HCT116 (cell line): ENCODE results near the gene KIAA1614. TPM values are rescaled to one million over a fixed set of nuclear protein-coding genes. Genes with fewer than 3 reads are reported as not detected.

Source experiments
- ATAC-seq: fragments of 200-7000 bp; cut with Tn5 transposase; 2 replicates; pipeline ENCODE4 v1.9.1; 2020; ENCODE audit warnings: mild to moderate bottlenecking, moderate library complexity
- BruUV-seq: library from RNA; stranded (reverse); fragments of 400-500 nt; replicated peaks from 2 replicates; lab custom pipeline; 2021; lab: Mats Ljungman, UMichigan
- CTCF ChIA-PET: fragments of 300-600 bp; sonication (Branson Sonifier 250); formaldehyde crosslinking; loops from one replicate; lab custom pipeline; 2021; ENCODE audit warnings: antibody characterized with exemption; lab: Charles Lee
- POLR2A ChIA-PET: fragments of 300-600, 350-600 bp; sonication (Branson Sonifier 250); formaldehyde crosslinking; loops from one replicate; lab custom pipeline; 2021; ENCODE audit warnings: antibody characterized with exemption; lab: Charles Lee
- RAD21 ChIA-PET, 2 experiments: fragments of 300-600 bp; sonication (Branson Sonifier 250); formaldehyde crosslinking; loops; one replicate each; lab custom pipeline; 2023; ENCODE audit warnings: low total read pairs in 2 of 2; ENCODE audit not compliant: uncharacterized antibody in 2 of 2, unreplicated experiment in 2 of 2, low non-redundant PET in 1 of 2; lab: Charles Lee
- DNase-seq: peaks from one replicate; pipeline ENCODE4 v3.0.0-alpha.2; 2010; ENCODE audit warnings: low read depth, low spot score
- H2AFZ ChIP-seq: fragments of 200-600 bp; shearing (Covaris generic), sonication (generic); 2 replicates; pipeline ENCODE4 v1.6.1; 2017; ENCODE audit warnings: low read depth, mixed run types, mixed read lengths, antibody characterized with exemption, low read length; ENCODE audit not compliant: poor library complexity, severe bottlenecking
- H3K27ac ChIP-seq: 2 replicates; pipeline ENCODE4 v1.5.1; 2012; ENCODE audit warnings: low read depth, low read length
- H3K27me3 ChIP-seq: fragments of 200-600 bp; sonication (generic); 2 replicates; pipeline ENCODE4 v1.6.1; 2016; ENCODE audit warnings: mixed run types, low read length, mixed read lengths; ENCODE audit not compliant: insufficient read depth
- H3K36me3 ChIP-seq, 2 experiments: fragments of 200-500 bp in 1 of 2; fragments of 200-600 bp in 1 of 2; sonication (Bioruptor generic) in 1 of 2; sonication (generic) in 1 of 2; 2 replicates each; pipeline versions ENCODE4 v1.5.1 to v1.6.1; 2014 to 2016; ENCODE audit warnings: low read length in 2 of 2, inconsistent platforms in 1 of 2, mixed read lengths in 1 of 2, mixed run types in 1 of 2; ENCODE audit not compliant: insufficient read depth in 2 of 2, control insufficient read depth in 1 of 2
- H3K4me1 ChIP-seq, 2 experiments: fragments of 200-600 bp in 1 of 2; sonication (generic) in 1 of 2; 2 replicates each; pipeline versions ENCODE4 v1.5.1 to v1.6.1; 2012 to 2017; ENCODE audit warnings: low read length in 2 of 2, inconsistent platforms in 1 of 2, mild to moderate bottlenecking in 1 of 2, mixed read lengths in 1 of 2, mixed run types in 1 of 2, moderate library complexity in 1 of 2; ENCODE audit not compliant: insufficient read depth in 2 of 2, control insufficient read depth in 1 of 2
- H3K4me2 ChIP-seq: fragments of 200-600 bp; sonication (generic); 2 replicates; pipeline ENCODE4 v1.6.1; 2017; ENCODE audit warnings: mixed run types, low read length, mixed read lengths
- H3K4me3 ChIP-seq, 2 experiments: fragments of 200-600 bp in 1 of 2; sonication (generic) in 1 of 2; replicated peaks in 1 of 2; 2 replicates each; pipeline ENCODE4 v1.5.1; 2011 to 2016; ENCODE audit warnings: low read length in 2 of 2, control low read depth in 1 of 2, low read depth in 1 of 2, mild to moderate bottlenecking in 1 of 2, mixed read lengths in 1 of 2, mixed run types in 1 of 2
- H3K79me2 ChIP-seq: fragments of 200-600 bp; sonication (generic); 2 replicates; pipeline ENCODE4 v1.6.1; 2017; ENCODE audit warnings: mild to moderate bottlenecking, mixed run types, low read length, moderate library complexity, mixed read lengths; ENCODE audit not compliant: insufficient read depth
- H3K9ac ChIP-seq: fragments of 200-600 bp; sonication (generic); 2 replicates; pipeline ENCODE4 v1.6.1; 2016; ENCODE audit warnings: low read length, mixed read lengths
- H3K9me2 ChIP-seq: fragments of 200-600 bp; sonication (generic), shearing (Covaris generic); 2 replicates; pipeline ENCODE4 v1.6.1; 2017; ENCODE audit warnings: mixed run types, mild to moderate bottlenecking, moderate library complexity; ENCODE audit not compliant: insufficient read depth
- H3K9me3 ChIP-seq, 2 experiments: fragments of 200-500 bp in 1 of 2; fragments of 200-600 bp in 1 of 2; sonication (Bioruptor generic) in 1 of 2; sonication (generic) in 1 of 2; 2 replicates each; pipeline ENCODE4 v1.6.1; 2014 to 2017; ENCODE audit warnings: low read length in 2 of 2, mixed read lengths in 2 of 2, inconsistent platforms in 1 of 2, low read depth in 1 of 2, mild to moderate bottlenecking in 1 of 2, mixed run types in 1 of 2, moderate library complexity in 1 of 2; ENCODE audit not compliant: control insufficient read depth in 1 of 2, insufficient read depth in 1 of 2
- H4K20me1 ChIP-seq: fragments of 200-600 bp; sonication (generic), shearing (Covaris generic); 2 replicates; pipeline ENCODE4 v1.6.1; 2017; ENCODE audit warnings: mixed run types, mild to moderate bottlenecking, moderate library complexity; ENCODE audit not compliant: insufficient read depth
- EGR1 ChIP-seq: IDR thresholded peaks from 2 replicates; pipeline ENCODE4 v1.6.1; 2012; ENCODE audit warnings: low read depth
- ELF1 ChIP-seq: IDR thresholded peaks from 2 replicates; pipeline ENCODE4 v1.6.1; 2012; ENCODE audit warnings: low read depth, borderline replicate concordance
- EZH2 ChIP-seq: fragments of 200-600 bp; sonication (generic); IDR thresholded peaks from 2 replicates; pipeline ENCODE4 v1.6.1; 2017; ENCODE audit warnings: antibody characterized with exemption, mixed run types
- FOSL1 ChIP-seq: IDR thresholded peaks from 2 replicates; pipeline ENCODE4 v1.6.1; 2012; ENCODE audit warnings: low read depth
- JUND ChIP-seq: IDR thresholded peaks from 2 replicates; pipeline ENCODE4 v1.6.1; 2012
- POLR2A ChIP-seq: IDR thresholded peaks from 2 replicates; pipeline ENCODE4 v1.7.0; 2011; ENCODE audit warnings: borderline replicate concordance; ENCODE audit not compliant: insufficient read depth, insufficient read length; ENCODE audit errors: extremely low read depth
- POLR2AphosphoS5 ChIP-seq: IDR thresholded peaks from 2 replicates; pipeline ENCODE4 v1.6.1; 2011; ENCODE audit warnings: mild to moderate bottlenecking, low read depth, low read length, moderate library complexity
- RAD21 ChIP-seq: IDR thresholded peaks from 2 replicates; pipeline ENCODE4 v1.6.1; 2012; ENCODE audit warnings: low read depth, mild to moderate bottlenecking
- SIN3A ChIP-seq: IDR thresholded peaks from 2 replicates; pipeline ENCODE4 v1.6.1; 2012; ENCODE audit warnings: low read depth
- SP1 ChIP-seq: IDR thresholded peaks from 2 replicates; pipeline ENCODE4 v1.6.1; 2012; ENCODE audit warnings: low read depth
- SRF ChIP-seq: IDR thresholded peaks from 2 replicates; pipeline ENCODE4 v1.6.1; 2012; ENCODE audit warnings: low read depth
- TCF7L2 ChIP-seq: IDR thresholded peaks from 2 replicates; pipeline ENCODE4 v1.7.0; 2011; ENCODE audit warnings: borderline replicate concordance, inconsistent platforms; ENCODE audit not compliant: insufficient read depth, insufficient read length; ENCODE audit errors: extremely low read depth
- YY1 ChIP-seq: IDR thresholded peaks from 2 replicates; pipeline ENCODE4 v1.6.1; 2011; ENCODE audit warnings: low read length, low read depth, moderate library complexity, mild to moderate bottlenecking; ENCODE audit not compliant: insufficient replicate concordance; ENCODE audit errors: extremely low read depth
- ZFX ChIP-seq: fragments of 450-650 bp; IDR thresholded peaks from 2 replicates; pipeline ENCODE4 v1.6.1; 2017
- intact Hi-C: fragments of 100-400 bp; cut with micrococcal nuclease; formaldehyde crosslinking; loops from 2 replicates; pipeline ENCODE4 v1.10.0; 2022
- total RNA-seq: library from RNA; stranded (reverse); gene quantifications from one replicate; pipeline ENCODE4 v1.2.1, GENCODE V29; 2021; ENCODE audit not compliant: unreplicated experiment
- TF ChIP-seq, protein P1 (sequence below), 3 experiments: fragments of 200-600 bp in 1 of 3; sonication (generic) in 1 of 3; IDR thresholded peaks in 2 of 3; conservative IDR thresholded peaks in 1 of 3; 2 replicates each; pipeline ENCODE4 v1.5.1; 2012 to 2017; ENCODE audit warnings: low read depth in 2 of 3, low read length in 2 of 3, antibody characterized with exemption in 1 of 3, borderline replicate concordance in 1 of 3, control low read depth in 1 of 3, mild to moderate bottlenecking in 1 of 3, mixed read lengths in 1 of 3, mixed run types in 1 of 3, moderate library complexity in 1 of 3; ENCODE audit not compliant: insufficient read depth in 1 of 3
- TF ChIP-seq, protein P2 (sequence below): IDR thresholded peaks from 2 replicates; pipeline ENCODE4 v1.6.1; 2012
- TF ChIP-seq, protein P3 (sequence below): IDR thresholded peaks from 2 replicates; pipeline ENCODE4 v1.6.1; 2012; ENCODE audit warnings: low read depth

The KIAA1614 gene
- total RNA-seq, 1 experiment from 2014 or later: 0.25 TPM

DNA sequence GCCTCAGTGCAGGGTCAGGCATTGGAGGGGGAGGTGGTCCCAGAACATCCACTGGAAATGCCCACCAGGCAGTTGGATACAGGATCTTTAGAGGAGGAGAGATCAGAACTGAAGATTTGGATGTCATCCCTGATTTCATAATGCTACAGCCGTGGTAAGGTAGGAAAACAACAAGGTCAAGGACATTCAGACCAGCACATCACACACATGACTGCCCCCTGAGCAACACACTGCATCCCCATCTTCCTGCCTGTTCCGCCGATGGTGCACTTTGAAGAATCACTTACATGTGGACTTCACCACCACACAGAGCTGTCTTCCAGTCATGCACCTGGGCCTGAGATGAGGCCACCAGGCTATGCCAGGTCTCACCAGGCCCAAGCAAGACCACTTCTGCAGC is 16.7 kb downstream of the KIAA1614 start:
- no peaks in the 10 kb centered on the region for H4K20me1 ChIP-seq
- no peaks in the 10 kb centered on the region for H3K27me3 ChIP-seq
- no TSS peak for BruUV-seq
- no peak overlapping the region for H3K4me3 ChIP-seq
- H3K27ac ChIP-seq: no peak overlapping the region
- no peaks in the 10 kb centered on the region for H3K9me2 ChIP-seq
- ChIA-PET CTCF (no interaction called here), RAD21 (no interaction called here), POLR2A (no interaction called here)
- H3K9me3 ChIP-seq: no peaks in the 10 kb centered on the region
- H3K9ac ChIP-seq: no peak overlapping the region
- H2AFZ ChIP-seq: no peak overlapping the region
- H3K4me1 ChIP-seq: no peaks in the 10 kb centered on the region
- TF ChIP-seq, protein P1, sequence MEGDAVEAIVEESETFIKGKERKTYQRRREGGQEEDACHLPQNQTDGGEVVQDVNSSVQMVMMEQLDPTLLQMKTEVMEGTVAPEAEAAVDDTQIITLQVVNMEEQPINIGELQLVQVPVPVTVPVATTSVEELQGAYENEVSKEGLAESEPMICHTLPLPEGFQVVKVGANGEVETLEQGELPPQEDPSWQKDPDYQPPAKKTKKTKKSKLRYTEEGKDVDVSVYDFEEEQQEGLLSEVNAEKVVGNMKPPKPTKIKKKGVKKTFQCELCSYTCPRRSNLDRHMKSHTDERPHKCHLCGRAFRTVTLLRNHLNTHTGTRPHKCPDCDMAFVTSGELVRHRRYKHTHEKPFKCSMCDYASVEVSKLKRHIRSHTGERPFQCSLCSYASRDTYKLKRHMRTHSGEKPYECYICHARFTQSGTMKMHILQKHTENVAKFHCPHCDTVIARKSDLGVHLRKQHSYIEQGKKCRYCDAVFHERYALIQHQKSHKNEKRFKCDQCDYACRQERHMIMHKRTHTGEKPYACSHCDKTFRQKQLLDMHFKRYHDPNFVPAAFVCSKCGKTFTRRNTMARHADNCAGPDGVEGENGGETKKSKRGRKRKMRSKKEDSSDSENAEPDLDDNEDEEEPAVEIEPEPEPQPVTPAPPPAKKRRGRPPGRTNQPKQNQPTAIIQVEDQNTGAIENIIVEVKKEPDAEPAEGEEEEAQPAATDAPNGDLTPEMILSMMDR (IDR thresholded peaks at IDR 0.05 in 2 of 3, conservative IDR thresholded peaks at IDR 0.05 in 1 of 3; ENCODE audit: borderline replicate concordance in 1 of 3, insufficient read depth in 1 of 3, low read depth in 2 of 3, low read length in 2 of 3): no peak
- TF ChIP-seq EGR1: no peak
- no peak for TF ChIP-seq EZH2
- TF ChIP-seq FOSL1: no peak
- TF ChIP-seq, protein P2, sequence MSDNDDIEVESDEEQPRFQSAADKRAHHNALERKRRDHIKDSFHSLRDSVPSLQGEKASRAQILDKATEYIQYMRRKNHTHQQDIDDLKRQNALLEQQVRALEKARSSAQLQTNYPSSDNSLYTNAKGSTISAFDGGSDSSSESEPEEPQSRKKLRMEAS: no peak
- DNase-seq (no peak), ATAC-seq (no peak)
- no peak overlapping the region for H3K4me2 ChIP-seq
- H3K79me2 ChIP-seq: no peaks in the 10 kb centered on the region
- no peaks in the 10 kb centered on the region for H3K36me3 ChIP-seq
- intact Hi-C loops: no loop called here

DNA sequence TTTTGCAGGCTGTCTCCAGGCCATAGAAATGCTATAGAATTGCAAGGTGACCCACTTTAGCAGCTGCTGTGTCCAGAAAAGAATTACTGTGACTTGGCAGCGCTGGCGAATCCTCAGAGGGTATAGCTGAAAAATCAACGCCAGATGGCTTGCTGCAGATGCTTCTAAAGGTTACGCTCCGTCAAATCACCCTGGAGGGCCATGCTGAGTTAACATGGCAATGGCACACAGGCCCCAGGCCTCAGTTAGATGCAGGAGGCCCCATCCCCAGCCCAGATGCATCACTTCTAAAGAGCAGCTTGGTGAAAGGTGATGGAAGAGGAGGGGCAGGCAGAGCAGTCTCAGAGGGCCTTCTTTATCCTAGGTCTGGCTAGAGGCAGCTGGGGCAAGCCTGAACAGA is 18.0 kb downstream of the KIAA1614 start:
- Histone ChIP-seq H2AFZ (no peak overlapping the region), H3K4me2 (no peak overlapping the region), H3K4me3 (no peak overlapping the region), H3K36me3 (no peaks in the 10 kb centered on the region), H3K27ac (no peak overlapping the region), H3K27me3 (no peaks in the 10 kb centered on the region), H4K20me1 (no peaks in the 10 kb centered on the region), H3K9me2 (no peaks in the 10 kb centered on the region), H3K9me3 (no peaks in the 10 kb centered on the region), H3K79me2 (no peaks in the 10 kb centered on the region), H3K9ac (no peak overlapping the region), H3K4me1 (no peaks in the 10 kb centered on the region)
- no peak for ATAC-seq
- ChIA-PET POLR2A (no interaction called here), CTCF (no interaction called here), RAD21 (no interaction called here)
- intact Hi-C loops: no loop called here
- DNase-seq: no peak
- BruUV-seq: no TSS peak
- TF ChIP-seq RAD21 (no peak), ZFX (no peak), SIN3A (no peak), FOSL1 (no peak), EZH2 (no peak), SRF (no peak), POLR2A (no peak), POLR2AphosphoS5 (no peak), TCF7L2 (no peak), ELF1 (no peak), YY1 (no peak), JUND (no peak), SP1 (no peak)
- TF ChIP-seq, protein P3, sequence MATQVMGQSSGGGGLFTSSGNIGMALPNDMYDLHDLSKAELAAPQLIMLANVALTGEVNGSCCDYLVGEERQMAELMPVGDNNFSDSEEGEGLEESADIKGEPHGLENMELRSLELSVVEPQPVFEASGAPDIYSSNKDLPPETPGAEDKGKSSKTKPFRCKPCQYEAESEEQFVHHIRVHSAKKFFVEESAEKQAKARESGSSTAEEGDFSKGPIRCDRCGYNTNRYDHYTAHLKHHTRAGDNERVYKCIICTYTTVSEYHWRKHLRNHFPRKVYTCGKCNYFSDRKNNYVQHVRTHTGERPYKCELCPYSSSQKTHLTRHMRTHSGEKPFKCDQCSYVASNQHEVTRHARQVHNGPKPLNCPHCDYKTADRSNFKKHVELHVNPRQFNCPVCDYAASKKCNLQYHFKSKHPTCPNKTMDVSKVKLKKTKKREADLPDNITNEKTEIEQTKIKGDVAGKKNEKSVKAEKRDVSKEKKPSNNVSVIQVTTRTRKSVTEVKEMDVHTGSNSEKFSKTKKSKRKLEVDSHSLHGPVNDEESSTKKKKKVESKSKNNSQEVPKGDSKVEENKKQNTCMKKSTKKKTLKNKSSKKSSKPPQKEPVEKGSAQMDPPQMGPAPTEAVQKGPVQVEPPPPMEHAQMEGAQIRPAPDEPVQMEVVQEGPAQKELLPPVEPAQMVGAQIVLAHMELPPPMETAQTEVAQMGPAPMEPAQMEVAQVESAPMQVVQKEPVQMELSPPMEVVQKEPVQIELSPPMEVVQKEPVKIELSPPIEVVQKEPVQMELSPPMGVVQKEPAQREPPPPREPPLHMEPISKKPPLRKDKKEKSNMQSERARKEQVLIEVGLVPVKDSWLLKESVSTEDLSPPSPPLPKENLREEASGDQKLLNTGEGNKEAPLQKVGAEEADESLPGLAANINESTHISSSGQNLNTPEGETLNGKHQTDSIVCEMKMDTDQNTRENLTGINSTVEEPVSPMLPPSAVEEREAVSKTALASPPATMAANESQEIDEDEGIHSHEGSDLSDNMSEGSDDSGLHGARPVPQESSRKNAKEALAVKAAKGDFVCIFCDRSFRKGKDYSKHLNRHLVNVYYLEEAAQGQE: no peak
- TF ChIP-seq, protein P2: no peak
